Measurements from ENCODE around the gene VPS37C. TPM values are rescaled to one million over a fixed set of nuclear protein-coding genes. Genes with fewer than 3 reads are reported as not detected.
A peak's percentile ranks its signal among the peaks of the same experiment; 100 is the strongest.

The VPS37C gene
- total and polyA plus RNA-seq, 10 donors: 6.1 to 32.3 (median 20.5) TPM

- Histone ChIP-seq H3K27ac (peak overlapping the region in 1 of 8 donors; percentile 51), H3K4me3 (no peak overlapping the region), H3K9me3 (no peaks in the 10 kb centered on the region), H3K27me3 (replicated peaks in 1 of 7) (no peaks in the 10 kb centered on the region), H3K36me3 (peaks cover 0 to 7% (median 0%) of the 10 kb centered on the region in 6 donors), H3K4me1 (peaks cover 7 to 79% (median 47%) of the 10 kb centered on the region in 6 donors)
- WGBS, 5 donors: 85 to 93% (median 87%) methylated on average over 16 to 17 of the region's 17 CpGs
- peak; percentile 47 for DNase-seq
- no peak for TF ChIP-seq POLR2A (IDR thresholded peaks at IDR 0.05)
- no peak for TF ChIP-seq POLR2AphosphoS5 (IDR thresholded peaks at IDR 0.05)
- no peak for TF ChIP-seq CTCF (IDR thresholded peaks at IDR 0.05 in 8 of 11, conservative IDR thresholded peaks at IDR 0.05 in 3 of 11)
- intact Hi-C loops (cut with DNase I; ENCODE audit: low total_unique reads): no loop called here
Observed at GRCh38 chr11:61145228-61146005, 15.8 kb downstream of the VPS37C start.

GRCh38 chr11:61144511-61145179 is 16.6 kb downstream of the VPS37C start:
- Histone ChIP-seq H3K27ac (no peak overlapping the region), H3K4me1 (peaks cover 7 to 79% (median 46%) of the 10 kb centered on the region in 6 donors), H3K27me3 (replicated peaks in 1 of 7) (no peaks in the 10 kb centered on the region), H3K9me3 (no peaks in the 10 kb centered on the region), H3K4me3 (no peak overlapping the region), H3K36me3 (peaks cover 0 to 7% (median 0%) of the 10 kb centered on the region in 6 donors)
- intact Hi-C loops (cut with DNase I; ENCODE audit: low total_unique reads): no loop called here
- no peak for TF ChIP-seq POLR2AphosphoS5 (IDR thresholded peaks at IDR 0.05)
- no peak for TF ChIP-seq CTCF (IDR thresholded peaks at IDR 0.05 in 8 of 11, conservative IDR thresholded peaks at IDR 0.05 in 3 of 11)
- TF ChIP-seq POLR2A (IDR thresholded peaks at IDR 0.05): no peak
- 88 to 95% (median 92%) methylated on average over 14 to 16 of the region's 16 CpGs for WGBS, 5 donors
- peak; percentile 65 for DNase-seq

GRCh38 chr11:61142424-61142823 is 18.8 kb downstream of the VPS37C start:
- intact Hi-C loops (cut with DNase I; ENCODE audit: low total_unique reads): no loop called here
- no peak for TF ChIP-seq POLR2A (IDR thresholded peaks at IDR 0.05)
- no peak for TF ChIP-seq CTCF (IDR thresholded peaks at IDR 0.05 in 8 of 11, conservative IDR thresholded peaks at IDR 0.05 in 3 of 11)
- DNase-seq: no peak
- Histone ChIP-seq H3K27ac (no peak overlapping the region), H3K4me1 (peaks cover 0 to 72% (median 39%) of the 10 kb centered on the region in 6 donors), H3K27me3 (replicated peaks in 1 of 7) (no peaks in the 10 kb centered on the region), H3K36me3 (peaks cover 0 to 16% (median 6%) of the 10 kb centered on the region in 6 donors), H3K4me3 (no peak overlapping the region), H3K9me3 (no peaks in the 10 kb centered on the region)
- WGBS, 5 donors: 97 to 100% (median 100%) methylated on average over 1 of the region's 1 CpG

- peaks cover 0 to 24% (median 11%) of the 10 kb centered on the region in 6 donors for H3K36me3 ChIP-seq
- intact Hi-C loops (cut with DNase I; ENCODE audit: low total_unique reads): no loop called here
- 68 to 79% (median 76%) methylated on average over 9 to 10 of the region's 10 CpGs for WGBS, 5 donors
- TF ChIP-seq CTCF (IDR thresholded peaks at IDR 0.05 in 8 of 11, conservative IDR thresholded peaks at IDR 0.05 in 3 of 11): no peak
- TF ChIP-seq POLR2A (IDR thresholded peaks at IDR 0.05): no peak
- peak in 1 of 3 donors; percentile 54 for TF ChIP-seq POLR2AphosphoS5 (IDR thresholded peaks at IDR 0.05)
- peak; percentile 62 for DNase-seq
- H3K4me1 ChIP-seq: peaks cover 0 to 64% (median 31%) of the 10 kb centered on the region in 6 donors
- H3K9me3 ChIP-seq: no peaks in the 10 kb centered on the region
- no peaks in the 10 kb centered on the region for H3K27me3 ChIP-seq (replicated peaks in 1 of 7)
- no peak overlapping the region for H3K4me3 ChIP-seq
- no peak overlapping the region for H3K27ac ChIP-seq
Observed at GRCh38 chr11:61141601-61142028, 19.6 kb downstream of the VPS37C start.
